GM21528 (cell line): ENCODE data around the gene TTLL8.
"Not testable (repeated sequence)": the region's sequence is repeated elsewhere in the genome, so short reads cannot be mapped to it uniquely, and the experiment has no call there.

Experiments used
- ATAC-seq: cut with Tn5 transposase; IDR thresholded peaks from one replicate; pipeline ENCODE4 v1.9.1; 2021; ENCODE audit warnings: mild to moderate bottlenecking, moderate library complexity; ENCODE audit not compliant: unreplicated experiment, low FRiP score

The TTLL8 gene

GRCh38 chr22:50058061-50058905 lies at the start of gene TTLL8:
TSS of gene TTLL8 (minus strand) at chr22:50058298.
- no peak for ATAC-seq

GRCh38 chr22:50107529-50107928 lies 49.4 kb upstream of the TTLL8 start:
- no peak for ATAC-seq

GRCh38 chr22:50105208-50106100 lies 47.4 kb upstream of the TTLL8 start:
- no peak for ATAC-seq

- ATAC-seq, result no peak
Measured at GRCh38 chr22:50104141-50104544, 46.0 kb upstream of the TTLL8 start.

GRCh38 chr22:50102946-50103345 lies 44.8 kb upstream of the TTLL8 start:
- no peak for ATAC-seq

- no peak for ATAC-seq
Measured at GRCh38 chr22:50101870-50102565, 43.9 kb upstream of the TTLL8 start.

GRCh38 chr22:50098052-50098451 lies 40.0 kb upstream of the TTLL8 start:
- no peak for ATAC-seq

GRCh38 chr22:50092342-50092741 lies 34.2 kb upstream of the TTLL8 start:
- no peak for ATAC-seq

- no peak for ATAC-seq
Measured at GRCh38 chr22:50091092-50091768, 33.1 kb upstream of the TTLL8 start.

GRCh38 chr22:50090412-50090714 lies 32.3 kb upstream of the TTLL8 start:
- no peak for ATAC-seq

GRCh38 chr22:50089682-50090411 lies 31.7 kb upstream of the TTLL8 start, which contains the start of gene MOV10L1:
TSS of gene MOV10L1 (plus strand) at chr22:50090006. CDS start at chr22:50090089, 83 bp downstream.
- ATAC-seq, result no peak

GRCh38 chr22:50089231-50089630 lies 31.1 kb upstream of the TTLL8 start:
- no peak for ATAC-seq

GRCh38 chr22:50088096-50088495 lies 30.0 kb upstream of the TTLL8 start:
- ATAC-seq, result no peak

GRCh38 chr22:50087646-50088045 lies 29.5 kb upstream of the TTLL8 start:
- no peak for ATAC-seq

GRCh38 chr22:50086975-50087374 lies 28.9 kb upstream of the TTLL8 start:
- ATAC-seq, result not testable (repeated sequence)

GRCh38 chr22:50086526-50086925 lies 28.4 kb upstream of the TTLL8 start:
- ATAC-seq, result no peak

- ATAC-seq, result no peak
Measured at GRCh38 chr22:50085211-50085972, 27.3 kb upstream of the TTLL8 start, which contains the start of gene MLC1. TSS of gene MLC1 (minus strand) at chr22:50085426. CDS start at chr22:50084902, 524 bp downstream.

- ATAC-seq, result no peak
Measured at GRCh38 chr22:50084614-50085021, 26.5 kb upstream of the TTLL8 start.

- ATAC-seq, result no peak
Measured at GRCh38 chr22:50084080-50084477, 26.0 kb upstream of the TTLL8 start.
